Measurements from ENCODE around the gene VCAN.

The VCAN gene

GRCh38 chr5:83568186-83568585, 96.6 kb downstream of the VCAN start:
- no peak for DNase-seq (ENCODE audit: low spot score)

- DNase-seq (ENCODE audit: low spot score): no peak
These were observed 99.4 kb downstream of the VCAN start for GRCh38 chr5:83570916-83571315.

GRCh38 chr5:83572271-83572670, 100.7 kb downstream of the VCAN start:
- no peak for DNase-seq (ENCODE audit: low spot score)

- no peak for DNase-seq (ENCODE audit: low spot score)
These were observed 104.8 kb downstream of the VCAN start for GRCh38 chr5:83576341-83576740.

GRCh38 chr5:83577036-83577636, 105.6 kb downstream of the VCAN start:
- no peak for DNase-seq (ENCODE audit: low spot score)

- no peak for DNase-seq (ENCODE audit: low spot score)
These were observed 112.3 kb downstream of the VCAN start for GRCh38 chr5:83583859-83584258.

- no peak for DNase-seq (ENCODE audit: low spot score)
These were observed 115.6 kb downstream of the VCAN start for GRCh38 chr5:83586874-83587776.

GRCh38 chr5:83589786-83590185, 118.2 kb downstream of the VCAN start:
- DNase-seq (ENCODE audit: low spot score): no peak

- DNase-seq (ENCODE audit: low spot score): no peak
These were observed 119.4 kb downstream of the VCAN start for GRCh38 chr5:83590966-83591365.

- no peak for DNase-seq (ENCODE audit: low spot score)
These were observed 123.7 kb downstream of the VCAN start for GRCh38 chr5:83595217-83595616.

GRCh38 chr5:83608122-83608521, 136.6 kb downstream of the VCAN start:
- peak; percentile 73 for DNase-seq (ENCODE audit: low spot score)

- DNase-seq (ENCODE audit: low spot score): no peak
These were observed 143.3 kb downstream of the VCAN start for GRCh38 chr5:83614841-83615240.

GRCh38 chr5:83628360-83628759, 156.8 kb downstream of the VCAN start:
- no peak for DNase-seq (ENCODE audit: low spot score)

Measured in D341Med (cell line).